Activated naive CD4-positive, alpha-beta T cell (primary cell): Measurements from ENCODE around the gene NFIC.

ENCODE experiments used
- DNase-seq, 4 experiments: peaks; one replicate each; lab custom pipeline; 2025; lab: John Stamatoyannopoulos, UW

Gene NFIC

DNA sequence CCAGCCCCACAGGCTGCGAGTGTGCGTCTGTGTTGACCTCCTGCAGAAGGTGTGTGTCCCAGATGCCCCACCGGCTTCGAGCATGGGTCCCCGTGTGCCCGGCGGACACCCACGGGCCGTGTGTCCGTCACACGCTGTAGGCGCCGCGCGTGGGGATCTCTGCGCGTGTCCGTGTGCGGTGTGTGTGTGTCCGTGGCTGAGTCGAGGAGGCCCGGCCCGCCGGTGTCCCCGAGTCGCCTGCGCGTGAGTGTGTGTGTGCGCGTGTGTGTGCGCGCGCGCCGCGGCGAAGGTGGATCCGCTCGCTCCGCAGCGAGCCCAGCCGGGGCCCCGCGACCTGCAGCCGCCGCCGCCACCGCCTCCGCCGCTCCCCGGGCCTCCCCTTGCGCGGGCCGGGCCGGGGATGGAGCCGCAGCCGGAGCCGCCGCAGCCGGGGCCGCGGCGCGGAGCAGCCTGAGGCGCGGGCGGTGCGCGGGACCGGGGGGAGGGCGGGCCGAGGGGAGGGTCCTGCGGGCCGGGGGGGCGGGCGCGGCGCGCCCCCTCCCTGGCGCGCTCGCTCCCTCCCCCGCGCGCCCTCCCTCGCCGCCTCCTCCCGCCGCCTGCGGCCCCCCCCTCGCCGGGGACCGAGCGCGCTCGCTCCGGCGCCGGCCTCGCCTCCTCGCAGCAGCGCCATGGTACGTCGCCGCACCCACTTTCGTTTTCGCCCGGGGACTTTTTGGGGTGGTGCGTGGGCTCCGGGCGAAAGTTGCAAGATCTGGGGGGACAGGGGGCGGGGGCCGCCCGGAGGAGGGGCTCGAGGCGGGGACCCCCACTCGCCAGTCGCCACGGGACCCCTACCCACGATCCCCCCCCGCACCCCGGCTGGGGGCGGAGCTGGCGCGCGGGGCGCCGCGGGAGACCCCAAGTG, 7.1 kb upstream of the NFIC start:
- peak in 3 of 4 experiments; percentile 28 to 70 (median 44) for DNase-seq

DNA sequence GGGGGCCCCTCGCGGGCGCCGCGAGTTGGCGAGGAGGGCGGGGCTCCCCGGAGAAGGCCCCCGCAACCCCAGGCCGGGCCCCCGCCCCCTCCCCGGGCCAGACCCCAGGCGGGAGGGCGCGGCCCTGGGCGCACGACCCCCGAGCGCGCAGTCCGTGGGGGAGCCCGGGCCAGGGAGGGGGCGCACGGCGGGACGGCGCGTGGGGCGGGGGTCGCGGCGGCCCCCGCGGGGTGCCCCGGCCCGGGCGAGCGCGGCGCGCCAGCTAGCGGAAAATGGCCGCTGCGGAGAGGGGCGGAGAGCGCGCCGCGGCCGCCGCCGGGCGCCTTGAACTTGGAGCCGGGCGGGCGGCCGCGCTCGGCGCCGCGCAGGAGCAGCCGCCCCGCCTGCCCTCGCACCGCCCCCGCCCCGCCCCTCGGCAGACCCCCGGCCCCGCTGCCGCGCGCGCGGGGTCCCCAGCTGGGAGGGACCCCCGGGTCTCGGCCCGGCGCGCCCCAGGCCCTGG, 6.4 kb upstream of the NFIC start:
- DNase-seq = peak in 1 of 4 experiments; percentile 36

- DNase-seq = peak; percentile 39 to 68 (median 53)
Measured at GRCh38 chr19:3360421-3361383, 5.7 kb upstream of the NFIC start.

GRCh38 chr19:3361384-3362216, 4.8 kb upstream of the NFIC start:
- no peak for DNase-seq

GRCh38 chr19:3362217-3362906, 4.0 kb upstream of the NFIC start:
- no peak for DNase-seq

DNA sequence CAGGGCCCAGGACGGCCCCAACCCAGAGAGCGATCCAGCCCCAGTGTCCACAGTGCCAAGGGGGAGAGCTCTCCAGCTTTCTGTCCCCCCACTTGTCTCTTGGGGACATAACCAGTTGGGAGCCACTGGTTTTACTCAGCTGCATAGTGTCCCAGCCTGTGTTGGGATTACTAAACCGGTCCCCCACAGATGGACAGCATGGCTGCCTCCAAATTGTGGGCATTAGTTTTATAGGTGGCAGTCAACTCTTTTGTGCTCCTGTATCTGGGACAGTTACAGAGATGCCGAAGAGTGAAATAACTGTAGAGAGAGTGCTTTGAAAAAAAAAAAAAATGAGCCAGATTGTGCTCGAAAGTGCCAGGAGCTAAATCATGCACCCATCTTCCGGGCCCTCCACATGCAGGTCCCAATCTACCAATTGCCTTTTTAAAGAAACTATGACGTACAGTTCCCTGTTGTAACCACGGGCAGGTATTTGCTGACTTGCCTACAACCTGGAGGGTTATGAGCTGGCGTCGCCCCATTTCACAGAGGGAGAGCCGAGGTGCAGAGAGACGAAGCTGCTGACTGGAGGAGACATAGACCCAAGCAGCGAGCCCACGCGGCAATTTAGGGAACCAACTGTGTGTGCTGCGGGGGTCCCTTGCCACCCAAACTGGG, 2.4 kb upstream of the NFIC start:
- DNase-seq = no peak

DNA sequence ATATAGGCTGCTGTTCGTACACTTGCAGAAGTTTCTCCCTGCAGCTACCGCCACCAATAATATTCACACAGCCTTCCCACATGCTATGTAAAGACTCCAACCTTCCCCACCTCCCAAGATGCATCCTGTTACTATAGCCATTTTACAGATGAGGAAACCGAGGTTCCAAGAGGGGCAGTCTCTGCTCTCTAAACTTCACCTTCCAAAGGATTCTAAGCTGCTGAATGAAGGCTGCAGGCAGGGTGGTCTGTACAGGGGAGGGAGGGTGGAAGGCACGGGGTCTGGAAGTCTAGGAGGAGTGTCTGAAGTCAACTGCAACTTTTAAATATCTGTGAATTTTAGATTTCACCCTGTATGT, 1.9 kb upstream of the NFIC start:
- no peak for DNase-seq

GRCh38 chr19:3365093-3365835, 1.1 kb upstream of the NFIC start:
- DNase-seq = no peak

DNA sequence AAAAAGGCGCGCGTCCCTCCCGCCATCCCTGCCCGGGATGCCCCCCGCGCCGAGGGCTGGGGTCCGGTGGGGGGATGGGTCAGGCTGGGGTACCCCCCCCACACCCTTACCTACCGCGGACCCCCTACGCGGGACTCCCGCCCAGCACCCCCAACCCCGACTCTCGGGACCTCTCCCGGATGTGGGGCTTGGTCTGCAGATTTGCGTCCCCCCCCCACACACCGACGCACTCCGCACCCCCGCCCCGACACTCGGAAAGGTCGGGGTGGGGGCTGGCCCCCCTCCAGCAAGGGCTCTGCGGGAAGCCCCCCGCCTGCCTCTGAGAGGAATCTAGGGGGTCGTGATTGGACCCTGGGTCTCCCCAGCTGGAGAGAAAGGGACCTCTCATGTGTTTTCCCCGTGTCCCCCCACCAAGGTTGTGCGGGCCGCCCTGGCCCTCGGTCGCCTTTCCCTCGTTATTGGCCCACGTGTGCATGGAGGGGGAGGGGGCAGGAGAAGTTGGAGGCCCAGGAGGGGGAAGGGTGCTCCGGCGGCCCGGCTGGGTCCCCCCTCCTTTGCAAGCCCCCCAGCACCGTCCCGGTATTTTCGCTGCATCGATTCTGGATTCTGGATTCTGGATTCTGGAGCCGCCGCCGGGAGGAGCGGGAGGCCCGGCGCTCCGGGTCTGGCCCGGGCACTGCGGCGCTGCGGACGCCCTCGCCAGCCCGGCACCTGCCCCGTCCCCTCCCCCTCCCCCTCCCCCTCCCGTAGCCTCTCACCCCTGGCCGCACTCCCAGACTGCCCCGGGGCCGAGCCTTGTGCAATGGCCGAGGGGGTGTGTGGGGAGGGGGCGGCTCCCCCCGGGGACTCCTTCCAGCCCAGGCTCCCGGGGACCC, 607 bp downstream of the NFIC start:
- no peak for DNase-seq

GRCh38 chr19:3367628-3368440, 1.5 kb downstream of the NFIC start:
- no peak for DNase-seq

GRCh38 chr19:3368441-3368795, 2.0 kb downstream of the NFIC start:
- DNase-seq = no peak

- no peak for DNase-seq
Measured at GRCh38 chr19:3368848-3369336, 2.5 kb downstream of the NFIC start.

DNA sequence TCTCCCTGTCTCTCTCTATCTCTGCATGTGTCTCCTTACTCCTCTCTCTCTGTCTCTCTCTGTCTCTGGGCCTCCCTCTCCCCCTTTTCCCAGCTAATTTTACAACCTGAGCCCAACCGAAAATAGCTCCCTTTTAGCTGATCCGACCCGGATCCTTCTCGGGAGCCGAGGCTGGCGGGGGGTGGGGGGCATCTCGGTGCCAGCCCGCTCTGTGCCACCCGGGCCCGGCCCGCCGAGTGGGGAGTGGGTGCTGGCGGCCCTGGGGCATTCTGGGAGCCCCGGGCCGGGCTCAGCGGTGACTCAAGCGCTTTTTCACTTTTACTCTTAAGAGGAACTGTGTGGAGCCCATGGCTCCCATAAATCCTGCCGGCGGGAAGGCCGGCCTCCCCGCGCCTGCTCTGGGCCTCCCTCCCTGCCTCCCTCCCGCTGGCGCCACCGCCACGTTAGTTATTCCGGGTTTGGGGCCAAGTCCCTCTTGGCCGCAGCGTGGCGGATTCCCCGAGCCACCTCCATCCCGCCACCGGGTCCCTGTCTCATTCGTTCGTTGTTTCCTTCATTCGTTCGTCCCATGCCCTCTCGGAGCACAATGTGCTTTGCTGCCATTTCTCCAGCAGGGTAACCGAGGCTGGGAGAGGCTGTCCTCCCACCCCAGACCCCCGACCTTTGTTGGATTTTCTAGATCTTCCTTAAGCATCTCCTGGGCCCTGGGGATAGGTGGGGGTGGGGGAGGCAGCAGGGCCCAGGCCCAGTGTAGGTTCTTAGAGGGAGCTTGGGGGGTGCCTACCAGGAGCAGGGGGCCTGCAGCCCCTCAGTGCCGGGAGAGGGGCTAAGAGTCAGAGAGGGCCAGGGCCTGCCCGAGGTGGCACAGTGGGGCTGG, 3.2 kb downstream of the NFIC start:
- no peak for DNase-seq

DNA sequence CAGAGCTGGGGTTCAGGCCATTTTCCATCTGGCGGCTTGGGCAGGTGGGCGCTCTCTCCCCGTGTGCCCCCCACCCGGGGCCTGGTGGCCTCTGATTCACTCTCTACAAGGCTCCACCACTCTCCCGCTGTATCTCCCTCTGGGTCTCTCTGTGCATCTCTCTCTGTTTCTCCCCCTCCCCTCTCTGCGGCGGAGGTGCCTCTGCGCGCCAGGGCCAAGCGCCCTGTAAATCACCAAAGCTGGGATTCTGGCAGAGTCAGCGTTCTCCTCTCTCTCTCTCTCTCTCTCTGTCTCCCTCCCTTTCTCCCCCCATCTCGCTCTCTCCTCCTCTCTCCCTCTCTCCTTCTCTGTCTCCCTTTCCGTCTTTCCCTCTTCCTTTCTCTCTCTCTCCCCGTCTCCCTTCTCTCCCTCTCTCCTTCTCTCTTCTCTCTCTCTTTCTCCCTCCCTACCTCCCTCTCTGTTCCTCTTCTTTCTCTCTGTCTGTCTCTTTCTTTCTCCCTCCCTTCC, 3.9 kb downstream of the NFIC start:
- DNase-seq = no peak

DNA sequence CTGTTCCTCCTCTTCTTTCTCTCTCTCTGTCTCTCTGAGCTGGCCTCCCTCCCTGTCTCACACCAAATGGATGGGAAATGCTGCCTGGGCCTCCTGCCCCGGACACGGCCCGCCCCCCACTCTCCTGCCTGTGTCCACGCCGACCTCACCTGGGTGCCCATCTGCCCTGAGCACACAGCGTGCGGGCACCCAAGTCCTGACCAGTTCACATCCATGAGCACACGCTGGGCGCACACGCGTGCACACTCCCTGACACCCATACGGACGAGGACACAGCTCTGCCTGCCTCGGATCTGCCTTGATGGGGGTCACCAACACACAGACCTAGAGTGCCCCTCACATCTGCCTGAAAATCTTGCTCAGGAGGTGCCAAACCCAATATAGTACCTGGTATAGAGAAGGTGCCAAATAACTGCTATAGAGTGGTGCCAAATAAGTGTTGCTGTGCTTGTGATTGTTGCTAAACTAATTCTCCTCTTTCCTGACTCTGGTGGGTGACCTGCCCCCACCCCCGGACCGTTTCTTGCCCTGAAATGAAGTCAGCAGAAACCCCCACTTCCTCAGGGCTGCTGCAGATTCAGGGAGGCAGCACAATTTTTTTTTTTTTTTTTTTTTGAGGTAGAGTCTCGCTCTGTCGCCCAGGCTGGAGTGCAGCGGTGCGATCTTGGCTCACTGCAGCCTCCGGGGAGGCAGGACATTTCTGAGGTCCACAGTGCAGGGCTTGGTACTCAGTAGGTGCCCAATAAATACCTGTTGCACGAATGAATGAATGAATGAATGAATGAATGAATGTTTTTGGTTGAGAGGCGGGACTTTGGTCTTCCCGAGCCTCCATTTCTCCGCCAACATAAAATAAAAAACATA, 4.6 kb downstream of the NFIC start:
- DNase-seq = no peak

DNA sequence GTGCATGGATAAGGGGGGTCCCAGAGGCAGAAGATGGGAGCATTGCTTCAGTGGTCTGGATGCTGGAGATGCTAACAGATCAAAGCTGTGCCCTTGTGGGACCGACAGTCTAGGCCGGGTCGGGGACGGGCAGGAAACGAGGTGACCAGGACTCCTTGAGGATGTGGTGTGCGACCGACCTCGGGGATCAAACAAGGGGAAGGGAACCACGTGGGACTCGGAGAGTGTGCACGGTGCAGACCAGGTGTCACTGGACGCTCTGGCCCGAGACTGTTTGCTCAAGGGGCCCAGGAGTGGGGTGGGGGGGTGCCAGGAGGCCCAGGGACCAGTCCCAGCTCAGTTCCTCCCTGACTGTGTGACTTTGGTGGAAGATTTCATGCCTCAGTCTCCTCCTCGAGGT, 6.0 kb downstream of the NFIC start:
- DNase-seq = no peak
